GM18861 (cell line): ENCODE results near the gene NAA38.
A peak's percentile ranks its signal among the peaks of the same experiment; 100 is the strongest.

ENCODE experiments used
- ATAC-seq: cut with Tn5 transposase; IDR thresholded peaks from one replicate; pipeline ENCODE4 v1.9.1; 2021; ENCODE audit not compliant: unreplicated experiment

Gene NAA38

GRCh38 chr17:7841396-7841914 is 15.9 kb downstream of the NAA38 start:
- ATAC-seq = peak; percentile 4

GRCh38 chr17:7840875-7841274 is 16.5 kb downstream of the NAA38 start:
- no peak for ATAC-seq

GRCh38 chr17:7840441-7840840 is 16.9 kb downstream of the NAA38 start:
- ATAC-seq = no peak

- ATAC-seq = no peak
These were observed 17.5 kb downstream of the NAA38 start for GRCh38 chr17:7839876-7840261.

GRCh38 chr17:7839190-7839875 is 18.0 kb downstream of the NAA38 start:
- no peak for ATAC-seq

- no peak for ATAC-seq
These were observed 19.0 kb downstream of the NAA38 start for GRCh38 chr17:7838090-7839075.

GRCh38 chr17:7837408-7838088 is 19.8 kb downstream of the NAA38 start:
- no peak for ATAC-seq

- ATAC-seq = no peak
These were observed 20.6 kb downstream of the NAA38 start for GRCh38 chr17:7836596-7837407.

- ATAC-seq = peak; percentile 24
These were observed 21.4 kb downstream of the NAA38 start for GRCh38 chr17:7835814-7836595.

- ATAC-seq = peak; percentile 29
These were observed 22.2 kb downstream of the NAA38 start for GRCh38 chr17:7834957-7835813.

- ATAC-seq = no peak
These were observed 22.8 kb downstream of the NAA38 start for GRCh38 chr17:7834542-7834956.

GRCh38 chr17:7833795-7834541 is 23.4 kb downstream of the NAA38 start, which contains the start of gene KDM6B:
TSS of gene KDM6B (plus strand) at chr17:7834217. CDS start at chr17:7845555, 11,338 bp downstream.
- ATAC-seq = no peak

- ATAC-seq = no peak
These were observed 24.2 kb downstream of the NAA38 start for GRCh38 chr17:7833011-7833794.

GRCh38 chr17:7832431-7832830 is 24.9 kb downstream of the NAA38 start:
- ATAC-seq = no peak

GRCh38 chr17:7831233-7831632 is 26.1 kb downstream of the NAA38 start:
- ATAC-seq = no peak

GRCh38 chr17:7830616-7831015 is 26.7 kb downstream of the NAA38 start:
- ATAC-seq = no peak
